Measurements from ENCODE around the gene CELSR2. TPM values are rescaled to one million over a fixed set of nuclear protein-coding genes. Genes with fewer than 3 reads are reported as not detected.
A peak's percentile ranks its signal among the peaks of the same experiment; 100 is the strongest.

Gene CELSR2, protein sequence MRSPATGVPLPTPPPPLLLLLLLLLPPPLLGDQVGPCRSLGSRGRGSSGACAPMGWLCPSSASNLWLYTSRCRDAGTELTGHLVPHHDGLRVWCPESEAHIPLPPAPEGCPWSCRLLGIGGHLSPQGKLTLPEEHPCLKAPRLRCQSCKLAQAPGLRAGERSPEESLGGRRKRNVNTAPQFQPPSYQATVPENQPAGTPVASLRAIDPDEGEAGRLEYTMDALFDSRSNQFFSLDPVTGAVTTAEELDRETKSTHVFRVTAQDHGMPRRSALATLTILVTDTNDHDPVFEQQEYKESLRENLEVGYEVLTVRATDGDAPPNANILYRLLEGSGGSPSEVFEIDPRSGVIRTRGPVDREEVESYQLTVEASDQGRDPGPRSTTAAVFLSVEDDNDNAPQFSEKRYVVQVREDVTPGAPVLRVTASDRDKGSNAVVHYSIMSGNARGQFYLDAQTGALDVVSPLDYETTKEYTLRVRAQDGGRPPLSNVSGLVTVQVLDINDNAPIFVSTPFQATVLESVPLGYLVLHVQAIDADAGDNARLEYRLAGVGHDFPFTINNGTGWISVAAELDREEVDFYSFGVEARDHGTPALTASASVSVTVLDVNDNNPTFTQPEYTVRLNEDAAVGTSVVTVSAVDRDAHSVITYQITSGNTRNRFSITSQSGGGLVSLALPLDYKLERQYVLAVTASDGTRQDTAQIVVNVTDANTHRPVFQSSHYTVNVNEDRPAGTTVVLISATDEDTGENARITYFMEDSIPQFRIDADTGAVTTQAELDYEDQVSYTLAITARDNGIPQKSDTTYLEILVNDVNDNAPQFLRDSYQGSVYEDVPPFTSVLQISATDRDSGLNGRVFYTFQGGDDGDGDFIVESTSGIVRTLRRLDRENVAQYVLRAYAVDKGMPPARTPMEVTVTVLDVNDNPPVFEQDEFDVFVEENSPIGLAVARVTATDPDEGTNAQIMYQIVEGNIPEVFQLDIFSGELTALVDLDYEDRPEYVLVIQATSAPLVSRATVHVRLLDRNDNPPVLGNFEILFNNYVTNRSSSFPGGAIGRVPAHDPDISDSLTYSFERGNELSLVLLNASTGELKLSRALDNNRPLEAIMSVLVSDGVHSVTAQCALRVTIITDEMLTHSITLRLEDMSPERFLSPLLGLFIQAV (N-terminal part only)
- total RNA-seq, result 10 to 100 TPM in 2 of 7 donors, 1 to 10 TPM in 5; 2.2 to 17.1 (median 6.6) TPM
- polyA plus RNA-seq, result 1 to 10 TPM in 1 of 2 donors, under 1 TPM in 1; 0.90 to 1.3 TPM
- long read RNA-seq, donor 1, partial matches to known transcripts, result 0 of 3 reads
- long read RNA-seq, donor 1, other reads (novel, unspliced or antisense), result 3 of 3 reads
- long read RNA-seq, donor 2, result 0 reads
- long read RNA-seq, donor 3, partial matches to known transcripts, result 8 of 10 reads
- long read RNA-seq, donor 3, other reads (novel, unspliced or antisense), result 2 of 10 reads

DNA sequence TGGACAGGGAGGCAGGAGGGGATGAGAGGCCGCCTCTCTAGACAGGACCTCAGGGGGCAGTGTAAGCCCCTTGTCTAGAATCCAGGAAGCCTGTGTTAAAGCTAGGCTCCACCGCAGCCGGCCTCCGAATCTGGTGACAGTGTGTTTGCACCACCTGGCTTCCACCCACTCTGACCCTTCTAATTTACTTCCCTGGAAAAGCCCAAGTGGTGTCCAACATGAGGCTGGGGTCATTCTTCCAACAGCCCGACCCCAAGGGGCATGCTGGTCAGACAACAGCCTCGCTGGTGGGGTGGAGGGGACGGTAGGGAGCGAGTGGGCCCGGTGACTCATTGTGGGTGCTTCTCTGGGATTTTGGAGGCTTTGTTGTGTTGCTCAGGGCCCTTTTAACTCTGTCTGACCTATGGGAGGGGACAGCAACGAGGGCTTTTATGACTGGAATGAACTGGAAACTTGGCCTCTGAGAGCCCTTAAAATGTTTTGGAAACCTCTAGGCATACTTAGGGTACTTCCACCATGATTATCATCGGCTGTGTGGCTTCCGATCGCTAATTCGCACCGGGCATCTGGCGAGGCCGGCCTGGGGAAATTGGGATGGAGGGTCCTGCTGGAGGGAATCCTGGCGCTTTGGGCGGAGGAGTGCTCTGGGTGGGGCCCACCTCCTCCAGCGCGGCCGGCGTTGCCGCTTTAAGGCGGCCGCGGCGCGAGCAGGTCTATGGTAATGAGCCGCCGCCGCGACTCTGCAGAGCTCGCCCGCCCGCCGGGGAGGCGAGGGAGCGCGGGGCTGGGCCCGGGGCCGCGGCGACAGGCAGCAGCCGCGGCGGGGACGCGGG, at the start of gene CELSR2:
TSS of gene CELSR2 (plus strand) at position 743 of the 833 bp plus-strand sequence. CDS start 541 bp downstream, outside the sequence.
- intact Hi-C loops (cut with DNase I), result no loop called here
- Histone ChIP-seq H3K27ac (no peak within 1 kb of the TSS), H3K9me3 (no peaks in the 10 kb centered on the region), H3K4me3 (peak within 1 kb of the TSS; percentile 59), H3K27me3 (no peaks in the 10 kb centered on the region), H3K36me3 (no peaks in the 10 kb centered on the region), H3K4me1 (ENCODE audit: insufficient read depth) (peaks cover 4% of the 10 kb centered on the region)
- TF ChIP-seq EP300 (IDR thresholded peaks at IDR 0.05) (no peak), POLR2A (IDR thresholded peaks at IDR 0.05) (no peak)
- TF ChIP-seq, protein P1, sequence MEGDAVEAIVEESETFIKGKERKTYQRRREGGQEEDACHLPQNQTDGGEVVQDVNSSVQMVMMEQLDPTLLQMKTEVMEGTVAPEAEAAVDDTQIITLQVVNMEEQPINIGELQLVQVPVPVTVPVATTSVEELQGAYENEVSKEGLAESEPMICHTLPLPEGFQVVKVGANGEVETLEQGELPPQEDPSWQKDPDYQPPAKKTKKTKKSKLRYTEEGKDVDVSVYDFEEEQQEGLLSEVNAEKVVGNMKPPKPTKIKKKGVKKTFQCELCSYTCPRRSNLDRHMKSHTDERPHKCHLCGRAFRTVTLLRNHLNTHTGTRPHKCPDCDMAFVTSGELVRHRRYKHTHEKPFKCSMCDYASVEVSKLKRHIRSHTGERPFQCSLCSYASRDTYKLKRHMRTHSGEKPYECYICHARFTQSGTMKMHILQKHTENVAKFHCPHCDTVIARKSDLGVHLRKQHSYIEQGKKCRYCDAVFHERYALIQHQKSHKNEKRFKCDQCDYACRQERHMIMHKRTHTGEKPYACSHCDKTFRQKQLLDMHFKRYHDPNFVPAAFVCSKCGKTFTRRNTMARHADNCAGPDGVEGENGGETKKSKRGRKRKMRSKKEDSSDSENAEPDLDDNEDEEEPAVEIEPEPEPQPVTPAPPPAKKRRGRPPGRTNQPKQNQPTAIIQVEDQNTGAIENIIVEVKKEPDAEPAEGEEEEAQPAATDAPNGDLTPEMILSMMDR (IDR thresholded peaks at IDR 0.05), result no peak
- DNase-seq, result peak in 3 of 5 donors; percentile 31 to 54 (median 49)
- 10 to 16% (median 15%) methylated on average over 31 to 49 of the region's 49 CpGs for WGBS, 3 donors

DNA sequence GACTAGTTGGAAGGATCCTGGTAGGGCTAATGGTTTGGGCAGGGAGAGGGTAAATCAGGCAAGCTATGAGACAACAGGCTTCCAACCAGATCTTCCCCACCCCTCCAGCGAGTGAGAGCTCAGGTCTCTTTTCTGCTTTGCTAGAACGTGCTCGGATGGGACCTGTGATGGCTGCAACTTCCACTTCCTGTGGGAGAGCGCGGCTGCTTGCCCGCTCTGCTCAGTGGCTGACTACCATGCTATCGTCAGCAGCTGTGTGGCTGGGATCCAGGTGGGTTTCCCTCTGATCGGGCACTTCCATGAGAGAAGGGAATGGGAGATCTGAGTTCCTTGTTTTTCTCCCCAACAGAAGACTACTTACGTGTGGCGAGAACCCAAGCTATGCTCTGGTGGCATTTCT, 49.6 kb upstream of the CELSR2 start:
- no peak for DNase-seq
- no peaks in the 10 kb centered on the region for H3K36me3 ChIP-seq
- H3K4me1 ChIP-seq (ENCODE audit: insufficient read depth), result no peaks in the 10 kb centered on the region
- no peaks in the 10 kb centered on the region for H3K9me3 ChIP-seq
- no peak overlapping the region for H3K27ac ChIP-seq
- intact Hi-C loops (cut with DNase I), result no loop called here
- H3K27me3 ChIP-seq, result peaks cover 2% of the 10 kb centered on the region
- no peak overlapping the region for H3K4me3 ChIP-seq
- 77 to 83% (median 80%) methylated on average over 10 of the region's 10 CpGs for WGBS, 3 donors
- no peak for TF ChIP-seq EP300 (IDR thresholded peaks at IDR 0.05)
- TF ChIP-seq, protein P1 (IDR thresholded peaks at IDR 0.05), result no peak
- TF ChIP-seq POLR2A (IDR thresholded peaks at IDR 0.05), result no peak

DNA sequence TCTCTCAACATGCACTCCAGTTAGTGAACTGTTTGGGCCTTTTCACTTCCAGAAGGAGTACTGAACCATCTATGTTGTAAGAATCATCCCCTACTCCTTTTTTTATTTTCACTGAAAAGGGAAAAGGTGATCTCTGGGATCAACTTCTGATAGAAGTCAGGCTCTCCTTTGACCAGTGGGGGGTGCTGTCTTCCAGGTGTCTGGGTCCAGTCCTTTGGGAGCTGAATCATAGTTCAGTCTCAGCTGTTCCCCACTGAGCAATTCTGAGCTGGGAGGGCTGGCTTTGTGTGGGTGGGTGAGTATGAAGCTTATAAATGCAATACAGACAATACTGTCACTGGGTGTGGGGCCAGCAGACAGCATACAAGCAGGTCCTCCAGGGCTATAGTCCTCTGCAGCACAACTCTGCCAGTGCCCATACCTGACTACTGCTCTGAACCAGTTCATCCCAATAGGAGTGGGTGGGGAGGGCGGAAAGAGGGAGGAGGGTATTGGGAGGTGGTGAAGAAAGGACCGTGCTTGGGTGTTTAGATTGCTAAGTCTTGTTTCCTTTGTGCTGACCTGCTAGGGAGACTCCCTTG, 48.1 kb upstream of the CELSR2 start:
- Histone ChIP-seq H3K4me3 (no peak overlapping the region), H3K4me1 (ENCODE audit: insufficient read depth) (no peaks in the 10 kb centered on the region), H3K36me3 (no peaks in the 10 kb centered on the region), H3K9me3 (no peaks in the 10 kb centered on the region), H3K27me3 (no peaks in the 10 kb centered on the region), H3K27ac (no peak overlapping the region)
- DNase-seq, result no peak
- intact Hi-C loops (cut with DNase I), result no loop called here
- TF ChIP-seq EP300 (IDR thresholded peaks at IDR 0.05) (no peak), POLR2A (IDR thresholded peaks at IDR 0.05) (no peak)
- TF ChIP-seq, protein P1 (IDR thresholded peaks at IDR 0.05), result no peak
- WGBS, 3 donors, result 49 to 52% (median 51%) methylated on average over 2 of the region's 2 CpGs
